ENCODE results near the gene PRKCZ.
A peak's percentile ranks its signal among the peaks of the same experiment; 100 is the strongest.

The PRKCZ gene

DNA sequence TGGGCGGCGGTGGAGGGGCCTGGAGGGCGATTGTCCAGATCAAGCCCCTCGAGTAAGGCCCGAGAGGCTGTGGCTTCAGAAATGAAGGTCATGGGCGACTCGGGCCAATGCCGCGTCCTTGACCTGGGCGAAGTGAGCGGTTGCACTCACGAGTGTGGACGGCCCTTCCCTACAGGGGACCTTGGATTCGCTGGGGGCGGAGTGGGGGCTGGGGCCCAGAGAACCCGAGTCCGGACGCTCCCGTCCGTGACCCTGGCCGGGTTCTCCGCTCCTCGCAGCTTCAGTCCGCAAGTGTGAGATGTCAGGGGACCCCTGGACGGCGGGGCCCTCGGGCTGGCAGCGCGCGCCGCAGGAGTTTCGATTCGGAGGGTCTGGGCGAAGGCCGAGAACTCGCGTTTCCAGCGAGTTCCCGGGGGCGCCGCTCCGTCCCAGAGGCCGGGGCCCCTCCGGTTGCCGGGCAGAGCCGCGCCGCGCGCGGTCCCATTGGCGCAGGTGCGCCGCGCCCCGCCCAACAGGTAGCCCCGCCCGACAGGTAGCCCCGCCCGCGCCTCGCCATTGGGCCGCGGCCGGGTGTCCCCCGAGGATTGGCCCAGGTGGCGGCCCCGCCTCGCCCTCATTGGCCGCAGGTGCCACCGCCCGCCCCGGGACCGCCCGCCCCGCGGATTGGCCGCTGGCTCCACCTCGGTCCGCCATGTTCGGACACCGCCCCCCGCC lies at the start of gene PRKCZ:
Gene PRKCZ, plus strand, starts transcription at position 694 of the 714 bp plus-strand sequence. CDS start 220 bp downstream, outside the sequence.
- peak; percentile 76 to 84 (median 82) for DNase-seq (ENCODE audit: low read depth in 2 of 3, low spot score in 2 of 3)

GRCh38 chr1:2000432-2000831 lies 49.8 kb upstream of the PRKCZ start:
- DNase-seq (ENCODE audit: low read depth in 2 of 3, low spot score in 2 of 3), result no peak

DNA sequence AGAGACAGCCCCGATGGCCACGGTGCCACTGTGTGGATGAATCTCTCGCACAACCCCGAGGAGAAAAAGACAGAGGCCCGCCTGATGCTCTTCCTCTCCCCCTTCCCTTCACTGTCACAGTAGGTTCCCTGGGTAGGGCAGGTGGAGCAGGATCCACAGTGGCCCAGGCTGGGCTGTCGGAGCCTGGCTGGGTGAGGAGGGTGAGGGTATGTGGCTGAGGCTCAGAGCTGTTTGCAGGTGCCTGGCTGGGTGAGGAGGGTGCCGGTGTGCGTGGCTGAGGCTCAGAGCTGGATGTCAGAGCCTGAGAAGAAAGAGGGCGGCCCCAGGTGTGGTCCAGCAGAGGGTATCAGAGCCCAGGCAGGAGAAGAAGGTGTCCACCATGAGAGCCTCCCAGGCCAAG lies 49.4 kb upstream of the PRKCZ start:
- no peak for DNase-seq (ENCODE audit: low read depth in 2 of 3, low spot score in 2 of 3)

DNA sequence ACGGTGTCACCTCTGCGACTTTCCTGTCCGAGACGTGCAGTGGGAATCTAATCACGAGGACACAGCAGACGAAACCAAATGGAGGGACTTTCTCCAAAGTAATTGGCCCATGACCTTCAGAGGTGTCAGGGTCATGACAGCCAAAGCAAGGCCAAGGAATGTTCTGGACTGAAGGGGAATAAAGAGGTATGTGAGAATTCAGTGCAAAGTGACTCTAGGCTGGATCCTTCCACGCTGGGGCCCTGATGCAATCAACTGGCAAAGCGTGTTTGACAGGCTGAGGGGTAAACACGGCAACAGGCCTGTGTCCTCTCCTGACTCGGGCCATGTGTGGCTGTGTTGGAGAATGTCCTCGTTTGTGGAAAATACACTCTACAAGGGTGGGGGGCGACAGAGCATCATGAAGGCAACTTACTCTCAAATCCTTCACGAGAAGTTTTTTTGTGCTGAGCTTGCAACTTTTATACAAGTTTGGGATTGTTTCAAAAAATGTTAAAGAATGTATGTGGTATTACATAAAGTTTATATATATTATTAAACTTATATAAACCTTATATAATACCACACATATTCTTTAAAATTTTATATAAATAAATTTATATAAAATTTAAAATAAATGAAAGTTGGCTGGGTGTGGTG lies 48.3 kb upstream of the PRKCZ start:
- DNase-seq (ENCODE audit: low read depth in 2 of 3, low spot score in 2 of 3), result no peak

DNA sequence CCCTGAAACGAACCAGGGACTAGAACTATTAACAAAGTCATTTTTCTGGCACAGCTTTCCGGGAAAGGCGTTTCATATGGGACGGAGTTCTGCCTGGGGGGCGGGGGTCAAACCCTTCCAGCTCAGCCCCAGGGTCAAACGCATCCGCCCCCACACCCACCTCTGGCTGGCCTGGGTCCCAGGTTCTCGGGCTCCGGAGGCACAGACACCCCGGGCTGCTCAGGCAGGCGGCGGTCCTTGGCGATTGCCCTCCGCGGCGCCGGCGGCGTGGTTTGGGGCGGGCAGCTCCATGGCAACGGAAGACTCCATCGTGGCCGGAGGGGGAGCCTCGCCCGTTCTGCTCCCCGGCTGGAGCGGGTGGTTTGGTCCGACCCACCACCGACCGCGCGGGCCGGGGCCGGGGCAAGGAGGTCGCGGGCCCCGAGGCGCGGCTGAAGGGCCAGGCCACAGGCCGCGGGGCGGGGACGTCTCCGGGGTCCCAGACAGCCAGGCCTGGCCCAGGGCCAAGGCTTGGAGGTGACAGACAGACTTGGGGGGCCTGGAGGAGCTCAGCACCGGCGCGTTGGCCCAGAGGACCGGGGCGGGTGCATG lies 46.6 kb upstream of the PRKCZ start, which contains the start of gene CFAP74:
Gene CFAP74, minus strand, starts transcription at position 246 of the 591 bp plus-strand sequence. CDS start 12,830 bp downstream, outside the sequence.
- no peak for DNase-seq (ENCODE audit: low read depth in 2 of 3, low spot score in 2 of 3)

- DNase-seq (ENCODE audit: low read depth in 2 of 3, low spot score in 2 of 3), result no peak
Observed at GRCh38 chr1:2004856-2005255, 45.4 kb upstream of the PRKCZ start.

DNA sequence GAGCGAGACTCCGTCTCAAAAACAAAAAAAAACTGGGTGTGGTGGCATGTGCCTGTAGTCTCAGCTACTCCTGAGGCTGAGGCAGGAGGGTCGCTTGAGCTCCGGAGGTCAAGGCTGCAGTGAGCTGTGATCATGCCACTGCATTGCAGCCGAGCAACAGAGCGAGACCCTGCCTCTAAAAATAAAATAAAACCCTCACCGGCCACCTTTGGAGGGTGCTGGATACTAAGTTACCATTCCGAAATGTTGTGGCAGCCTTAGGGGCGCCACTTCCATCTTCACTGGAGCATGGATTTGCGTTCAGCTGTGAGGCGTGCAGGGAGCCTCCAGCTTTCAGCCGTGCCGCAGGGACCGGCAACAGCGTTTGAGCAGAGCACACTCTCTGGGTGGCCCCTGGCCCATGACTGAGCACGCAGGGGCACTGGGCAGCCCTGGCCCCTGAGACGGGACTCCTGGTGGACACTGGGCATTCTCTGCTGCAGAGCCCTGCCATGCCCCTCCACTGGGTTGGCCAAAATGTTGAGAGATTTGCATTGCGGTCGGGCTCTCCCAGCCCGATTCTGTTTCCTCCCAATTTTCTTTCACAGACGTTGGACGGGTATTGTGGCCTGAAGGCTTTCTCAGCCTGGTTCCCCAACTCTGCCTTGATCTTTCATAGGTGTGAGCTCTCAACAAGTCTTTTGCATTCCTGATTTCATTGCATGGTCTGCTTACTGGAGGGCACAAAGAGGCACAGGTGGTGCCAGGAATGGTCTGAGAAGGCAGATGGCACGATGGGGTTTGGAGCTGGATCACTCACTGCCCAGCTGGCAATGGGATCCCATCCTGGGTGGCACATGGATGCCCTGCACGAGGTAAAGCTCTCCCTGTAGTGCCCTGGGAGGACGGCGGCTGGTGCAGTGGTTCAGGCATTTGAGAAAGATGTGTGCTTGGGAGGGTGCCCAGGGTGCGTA lies 40.8 kb upstream of the PRKCZ start:
- no peak for DNase-seq (ENCODE audit: low read depth in 2 of 3, low spot score in 2 of 3)

- no peak for DNase-seq (ENCODE audit: low read depth in 2 of 3, low spot score in 2 of 3)
Observed at GRCh38 chr1:2014181-2014580, 36.0 kb upstream of the PRKCZ start.

- DNase-seq (ENCODE audit: low read depth in 2 of 3, low spot score in 2 of 3), result no peak
Observed at GRCh38 chr1:2014741-2015735, 35.2 kb upstream of the PRKCZ start.

DNA sequence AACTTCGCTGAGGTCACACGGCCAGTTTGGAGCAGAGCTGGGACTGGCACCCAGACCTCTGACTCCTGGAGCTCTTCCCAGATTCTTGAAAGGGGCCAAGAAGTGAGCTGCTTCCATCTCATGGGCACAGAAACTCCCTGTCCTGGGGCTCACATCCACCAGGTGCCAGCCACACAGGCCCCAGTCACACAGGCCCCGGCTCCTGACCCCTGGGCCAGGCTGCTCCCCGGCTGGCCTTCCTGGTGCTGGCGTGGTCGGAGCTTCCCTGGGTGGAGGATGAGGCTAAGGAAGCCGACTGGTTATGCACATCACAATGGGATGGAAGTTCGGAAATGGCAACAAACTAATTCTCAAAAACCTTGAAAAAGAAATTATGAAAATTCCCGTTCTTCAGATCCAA lies 34.1 kb upstream of the PRKCZ start:
- DNase-seq (ENCODE audit: low read depth in 2 of 3, low spot score in 2 of 3), result no peak

DNA sequence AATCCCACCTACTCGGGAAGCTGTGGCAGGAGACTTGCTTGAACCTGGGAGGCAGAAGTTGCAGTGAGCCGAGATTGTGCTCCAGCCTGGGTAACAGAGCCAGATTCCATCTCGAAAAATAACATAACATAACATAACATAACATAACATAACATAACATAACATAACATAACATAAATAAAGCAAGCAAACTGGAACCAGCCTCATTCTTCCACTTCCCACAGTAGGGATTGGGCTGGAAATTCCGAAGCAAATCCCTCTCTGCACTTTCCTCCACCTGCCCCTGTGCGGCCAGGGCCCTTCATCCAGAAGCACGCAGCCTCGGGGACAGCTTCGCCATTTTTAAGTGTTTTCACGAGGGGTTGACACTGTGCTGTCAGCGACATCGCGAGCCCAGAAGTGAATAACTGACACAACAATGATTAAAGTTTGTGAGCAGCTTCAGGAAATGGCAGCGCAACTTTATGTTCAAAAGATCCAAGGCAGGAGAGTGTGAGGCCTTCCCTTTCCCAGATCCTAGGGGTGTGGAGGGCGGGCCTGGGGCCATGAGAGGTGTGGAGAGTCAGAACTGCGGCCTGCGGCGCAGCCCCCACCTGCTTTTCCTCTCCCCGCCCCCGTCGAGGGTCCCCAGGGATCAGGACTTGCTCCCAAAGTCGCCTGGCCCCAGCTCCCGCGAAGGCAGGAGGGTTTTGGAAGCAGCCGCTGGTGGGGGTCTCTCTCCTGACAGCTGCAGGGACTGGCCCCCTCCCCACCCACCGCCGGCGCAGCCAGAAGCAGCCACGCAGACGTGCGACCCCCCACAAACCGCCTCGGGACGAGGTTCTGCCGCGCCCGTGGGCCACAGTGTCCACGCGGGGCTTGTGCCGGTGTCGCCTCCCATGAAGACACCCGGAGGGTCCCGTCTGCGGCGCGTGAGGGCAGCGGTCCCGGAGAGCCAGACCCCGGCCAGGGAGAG lies 31.7 kb upstream of the PRKCZ start:
- no peak for DNase-seq (ENCODE audit: low read depth in 2 of 3, low spot score in 2 of 3)

DNA sequence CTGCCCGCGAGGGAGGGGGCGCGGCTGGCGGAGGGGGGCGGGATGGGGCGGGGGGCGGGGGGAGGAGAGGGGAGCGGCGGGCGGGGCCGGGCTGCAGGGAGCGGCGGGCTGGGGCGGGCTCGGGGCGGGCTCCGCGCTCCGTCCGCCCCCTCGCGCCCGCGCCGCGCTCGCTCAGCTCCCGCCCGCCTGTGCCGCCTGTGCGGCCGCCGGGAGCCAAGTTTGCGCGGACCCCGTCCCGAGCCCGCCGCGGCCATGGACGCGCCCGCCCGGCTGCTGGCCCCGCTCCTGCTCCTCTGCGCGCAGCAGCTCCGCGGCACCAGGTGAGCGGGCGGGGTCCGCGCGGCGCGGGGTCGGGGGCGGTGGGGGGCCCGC lies 31.1 kb upstream of the PRKCZ start, which contains the start of gene GABRD:
Gene GABRD, plus strand, starts transcription at position 174 of the 372 bp plus-strand sequence. Its CDS starts 79 bp downstream, at position 253.
- no peak for DNase-seq (ENCODE audit: low read depth in 2 of 3, low spot score in 2 of 3)

GRCh38 chr1:2019571-2020309 lies 30.5 kb upstream of the PRKCZ start:
- no peak for DNase-seq (ENCODE audit: low read depth in 2 of 3, low spot score in 2 of 3)

- no peak for DNase-seq (ENCODE audit: low read depth in 2 of 3, low spot score in 2 of 3)
Observed at GRCh38 chr1:2020310-2020655, 29.9 kb upstream of the PRKCZ start.

- DNase-seq (ENCODE audit: low read depth in 2 of 3, low spot score in 2 of 3), result no peak
Observed at GRCh38 chr1:2021550-2021949, 28.7 kb upstream of the PRKCZ start.

DNA sequence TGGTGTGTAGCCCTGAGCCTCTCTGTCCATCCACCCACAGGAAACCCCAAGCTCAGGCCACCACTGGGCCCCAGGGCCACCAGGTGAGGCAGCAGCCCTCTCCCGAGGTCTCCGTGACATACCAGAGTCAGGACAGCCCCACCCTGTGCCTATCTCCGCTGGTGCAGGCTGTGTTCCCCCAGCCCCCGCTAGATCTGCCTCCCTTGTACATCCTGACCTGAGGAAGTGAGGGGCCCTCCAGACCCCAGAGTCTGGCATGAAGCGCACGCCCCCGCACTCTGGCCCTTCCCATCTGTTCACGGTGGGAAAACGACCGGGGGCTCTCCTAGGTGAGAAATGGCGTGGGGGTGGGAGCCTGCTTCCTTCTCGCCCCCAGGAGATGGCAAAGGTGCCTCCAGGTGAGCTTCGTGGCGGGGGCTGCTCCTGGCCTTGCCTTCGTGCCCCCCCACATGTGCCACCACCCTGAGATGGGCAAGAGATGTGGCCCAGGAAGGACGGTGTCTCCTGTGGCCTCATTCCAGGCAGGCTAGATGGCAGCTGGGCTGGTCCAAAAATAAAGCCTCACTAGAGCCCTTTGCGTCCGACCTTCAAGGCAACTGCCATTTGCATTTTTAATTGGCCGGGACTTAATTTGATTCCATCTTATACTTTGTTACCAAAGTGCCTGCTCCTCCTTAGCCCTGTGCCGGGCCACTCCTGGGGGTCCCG lies 28.0 kb upstream of the PRKCZ start:
- no peak for DNase-seq (ENCODE audit: low read depth in 2 of 3, low spot score in 2 of 3)

GRCh38 chr1:2023187-2023586 lies 27.0 kb upstream of the PRKCZ start:
- no peak for DNase-seq (ENCODE audit: low read depth in 2 of 3, low spot score in 2 of 3)

DNA sequence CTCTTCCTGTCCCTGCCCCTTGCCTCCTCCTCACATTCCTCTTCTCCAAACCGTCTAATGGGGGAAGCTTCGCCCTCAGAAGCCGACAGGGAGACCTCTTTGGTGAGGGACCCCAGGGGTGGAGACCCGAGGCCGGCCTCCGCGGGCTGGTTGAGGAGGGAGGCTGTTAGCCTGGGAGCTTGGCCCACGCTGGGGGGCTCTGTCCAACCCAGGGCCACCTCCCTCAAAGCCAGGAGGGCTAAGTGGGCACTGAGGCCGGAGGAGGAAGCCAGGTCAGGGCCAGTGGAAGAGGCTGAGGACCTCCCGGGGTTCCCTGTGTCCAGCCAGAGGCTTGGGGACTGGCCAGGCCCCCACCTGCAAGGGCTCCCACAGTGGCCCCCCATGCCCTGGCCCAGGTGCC lies 25.8 kb upstream of the PRKCZ start:
- DNase-seq (ENCODE audit: low read depth in 2 of 3, low spot score in 2 of 3), result no peak

All from activated CD8-positive, alpha-beta memory T cell treated with anti-CD3 and anti-CD28 coated beads for 48 hours (primary cell).